GM18505 (cell line): ENCODE measurements around the gene ALK.
"Not testable (repeated sequence)": the region's sequence is repeated elsewhere in the genome, so short reads cannot be mapped to it uniquely, and the experiment has no call there.

Source experiments
- ATAC-seq: cut with Tn5 transposase; IDR thresholded peaks from one replicate; pipeline ENCODE4 v1.9.1; 2021; ENCODE audit not compliant: unreplicated experiment
- POLR2A ChIP-seq: IDR thresholded peaks from 4 replicates; pipeline ENCODE4 v1.6.1; 2011; ENCODE audit warnings: borderline replicate concordance; ENCODE audit not compliant: insufficient read depth, insufficient read length; ENCODE audit errors: extremely low read depth

ALK gene

DNA sequence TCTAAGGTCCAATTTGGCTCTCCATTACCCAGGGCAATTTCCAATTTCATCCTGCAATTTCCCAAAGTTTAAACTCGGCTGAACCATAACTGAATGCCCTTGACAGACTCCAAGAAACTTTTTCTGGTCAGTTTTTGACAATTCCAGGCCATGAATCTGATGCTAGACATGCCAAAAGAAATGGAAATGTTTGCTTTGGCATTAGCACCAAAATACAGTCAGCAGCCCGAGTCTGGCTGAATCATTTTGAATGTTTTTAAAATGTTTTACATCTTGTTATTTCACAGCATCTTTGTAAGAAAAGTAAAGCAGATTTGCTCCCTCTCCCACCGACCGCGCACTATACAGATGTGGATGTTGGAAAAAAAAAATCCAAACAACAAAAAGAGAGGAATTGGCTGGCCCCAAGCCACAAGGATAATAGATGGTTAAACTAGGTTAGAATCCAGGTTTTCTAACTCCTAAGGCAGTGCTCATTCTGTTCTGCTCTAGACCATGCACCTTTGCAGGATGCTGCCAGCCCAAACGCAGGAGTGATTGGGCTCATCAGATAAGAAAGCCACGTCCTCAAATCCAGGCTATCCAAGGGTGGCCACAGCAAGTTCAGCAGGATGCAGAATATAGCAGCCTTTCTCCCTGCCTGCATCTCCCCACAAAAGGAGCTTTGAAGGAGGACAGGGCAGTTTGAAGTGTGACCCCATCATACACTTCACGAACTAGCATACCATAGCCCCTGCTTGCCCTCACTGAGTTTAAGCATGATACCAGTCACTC, 167.5 kb downstream of the ALK start:
- no peak for TF ChIP-seq POLR2A
- ATAC-seq, result no peak

DNA sequence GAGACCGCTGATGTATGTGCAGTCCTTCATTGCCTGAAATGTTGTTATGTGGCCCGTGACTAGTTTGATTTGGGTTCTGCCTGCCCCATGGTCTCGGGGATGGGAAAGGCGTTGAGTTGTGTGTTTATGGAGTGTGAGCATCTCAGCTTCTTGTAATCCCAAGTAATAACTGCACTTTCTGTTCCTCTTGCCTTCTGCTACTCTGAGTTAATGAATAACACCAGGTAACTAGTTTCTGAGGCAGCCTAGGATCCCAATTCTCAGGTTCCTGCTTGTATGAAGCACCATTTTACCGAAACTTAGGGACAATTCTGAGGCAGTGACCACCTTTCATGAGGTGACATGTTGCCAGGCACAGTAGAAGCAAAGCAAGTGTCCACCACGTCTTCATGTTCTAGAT, 170.0 kb downstream of the ALK start:
- peak; percentile 54 for ATAC-seq
- no peak for TF ChIP-seq POLR2A

DNA sequence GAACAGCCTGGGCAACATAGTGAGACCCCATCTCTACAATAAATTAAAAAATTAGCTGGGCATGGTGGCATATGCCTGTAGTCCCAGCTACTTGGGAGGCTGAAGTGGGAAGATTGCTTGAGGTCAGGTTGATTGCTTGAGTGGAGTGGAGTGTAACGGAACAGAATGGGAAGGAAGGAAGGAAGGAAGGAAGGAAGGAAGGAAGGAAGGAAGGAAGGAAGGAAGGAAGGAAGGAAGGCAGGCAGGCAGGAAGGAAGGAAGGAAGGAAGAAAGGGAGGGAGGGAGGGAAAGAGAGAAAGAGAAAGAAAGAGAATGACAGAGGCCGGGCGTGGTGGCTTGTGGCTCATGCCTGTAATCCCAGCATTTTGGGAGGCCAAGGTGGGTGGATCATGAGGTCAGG, 170.9 kb downstream of the ALK start:
- ATAC-seq, result not testable (repeated sequence)

DNA sequence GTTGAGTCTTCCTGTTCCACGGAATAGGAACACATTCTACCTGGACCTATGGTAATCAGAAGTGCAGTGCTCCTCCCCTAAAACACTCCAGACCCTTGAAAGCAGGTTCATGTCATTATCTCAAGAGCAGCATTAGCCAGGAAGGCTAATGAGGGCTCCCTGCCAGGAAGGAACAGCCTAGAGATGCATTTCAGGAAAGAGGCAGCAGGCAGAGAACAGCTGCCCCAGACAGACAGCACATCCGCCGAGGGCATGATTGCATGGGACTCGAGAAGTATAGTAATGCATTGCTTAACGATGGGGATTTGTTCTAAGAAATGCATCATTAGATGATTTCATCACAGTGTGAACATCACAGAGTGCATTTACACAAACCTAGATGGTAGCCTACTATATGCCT, 171.5 kb downstream of the ALK start:
- no peak for ATAC-seq

DNA sequence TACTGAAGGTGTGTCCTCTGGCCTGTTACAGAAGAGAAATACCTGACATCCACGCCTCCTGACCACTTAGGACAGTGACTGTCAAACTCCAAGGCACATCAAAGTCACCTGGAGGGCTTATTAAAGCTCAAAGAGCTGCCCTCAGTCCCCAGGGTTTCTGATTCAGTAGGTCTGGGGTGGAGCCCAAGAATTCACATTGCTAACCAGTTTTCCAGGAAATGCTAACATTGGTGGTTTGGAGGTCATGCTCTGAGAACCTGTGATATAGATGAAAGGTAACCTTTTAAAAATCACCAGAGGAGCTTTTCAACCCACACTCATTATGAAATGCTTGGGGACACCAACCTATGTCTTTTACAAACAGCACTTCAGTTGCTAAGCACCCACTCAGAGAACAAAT, 172.3 kb downstream of the ALK start:
- no peak for ATAC-seq
- no peak for TF ChIP-seq POLR2A

More for the DNA sequence above, 171.5 kb downstream of the ALK start:
- no peak for TF ChIP-seq POLR2A

DNA sequence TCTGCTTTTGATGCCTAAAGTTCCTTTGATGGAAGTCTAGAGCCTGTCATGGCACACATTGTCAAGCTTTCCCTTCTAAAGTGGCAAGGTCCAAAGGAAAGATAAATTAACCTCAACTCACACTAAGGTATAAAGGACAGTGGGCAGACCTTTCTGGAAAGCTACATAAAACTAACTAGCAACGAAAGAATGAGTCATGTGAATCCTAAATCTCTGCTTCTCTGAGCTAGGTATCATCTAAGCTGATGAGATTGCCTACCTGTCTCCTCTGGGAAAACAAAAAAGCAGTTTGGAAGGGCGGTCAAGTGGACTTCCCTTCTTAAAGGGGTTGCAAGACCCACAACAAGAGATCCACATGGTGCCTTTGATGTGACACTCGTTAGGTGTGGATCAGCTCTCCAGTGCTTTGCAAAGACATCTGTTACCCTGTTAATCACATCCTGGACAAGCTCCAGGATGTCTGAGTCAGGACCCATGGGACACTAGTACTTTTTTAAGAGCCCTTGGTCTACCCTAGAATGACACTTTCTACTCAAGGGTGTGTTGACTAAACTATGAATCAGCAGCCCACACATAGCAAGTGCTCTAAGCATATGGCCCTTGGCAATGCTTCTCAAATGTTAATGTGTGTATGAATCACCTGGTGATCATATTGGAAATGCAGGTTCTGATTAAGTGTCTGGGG, 173.5 kb downstream of the ALK start:
- no peak for TF ChIP-seq POLR2A
- ATAC-seq, result no peak

DNA sequence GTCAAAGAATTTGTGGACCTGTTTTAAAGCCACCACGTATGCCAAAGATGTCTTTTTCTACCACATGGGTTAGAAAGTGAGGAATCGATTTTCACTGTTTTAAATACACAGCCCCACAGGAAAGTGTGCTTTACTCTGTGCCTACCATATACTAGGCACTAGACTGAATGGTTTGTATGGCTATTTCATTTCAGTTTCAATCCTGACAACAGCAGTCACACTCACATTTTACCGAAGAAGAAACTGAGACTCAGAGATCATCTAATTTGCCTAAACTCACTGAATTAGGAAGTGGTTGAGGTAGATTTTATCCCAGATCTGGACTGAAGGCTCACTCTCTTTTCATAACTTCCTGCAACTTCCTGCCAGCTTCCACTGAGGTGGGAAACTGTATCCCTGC, 176.4 kb downstream of the ALK start:
- TF ChIP-seq POLR2A, result no peak
- no peak for ATAC-seq

DNA sequence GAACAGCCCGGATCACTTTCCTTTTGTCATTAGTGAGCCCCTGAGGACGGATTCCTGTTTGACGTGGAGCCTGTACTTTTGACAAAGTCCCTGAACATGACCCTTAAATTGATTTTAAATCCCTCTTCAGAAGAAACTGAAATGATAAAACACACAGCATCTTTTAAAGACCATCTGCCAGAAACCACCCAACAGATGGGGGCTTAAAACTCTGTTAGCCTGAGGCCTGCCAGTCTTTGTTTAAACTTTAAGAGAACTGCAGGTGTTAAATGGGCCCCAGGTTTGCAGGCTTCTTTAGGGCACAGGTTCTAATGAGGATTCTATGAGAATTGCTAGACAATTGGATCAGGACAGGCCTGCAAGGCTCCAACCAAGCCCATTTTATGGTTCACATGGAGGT, 177.9 kb downstream of the ALK start:
- no peak for ATAC-seq

DNA sequence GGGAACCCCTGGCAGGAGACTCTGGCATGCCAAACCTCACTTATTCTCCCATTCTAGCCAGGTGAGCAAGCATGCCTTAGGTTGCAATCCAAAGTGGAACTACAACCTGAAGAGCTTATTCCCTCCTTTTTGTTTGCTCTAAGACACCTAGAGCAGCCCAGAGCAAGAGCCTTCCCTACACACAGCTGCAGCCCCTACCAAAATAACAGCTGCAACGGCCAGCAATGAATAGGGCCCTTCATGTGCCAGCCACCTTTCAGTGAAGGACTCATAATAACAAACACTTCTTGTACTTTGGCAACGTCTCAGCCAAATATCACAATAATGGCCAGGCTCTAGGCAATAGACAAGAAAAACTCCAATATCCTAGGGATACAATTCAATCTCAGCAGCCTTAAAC, 178.7 kb downstream of the ALK start:
- ATAC-seq, result no peak
- no peak for TF ChIP-seq POLR2A

More for the DNA sequence above, 177.9 kb downstream of the ALK start:
- TF ChIP-seq POLR2A, result no peak

DNA sequence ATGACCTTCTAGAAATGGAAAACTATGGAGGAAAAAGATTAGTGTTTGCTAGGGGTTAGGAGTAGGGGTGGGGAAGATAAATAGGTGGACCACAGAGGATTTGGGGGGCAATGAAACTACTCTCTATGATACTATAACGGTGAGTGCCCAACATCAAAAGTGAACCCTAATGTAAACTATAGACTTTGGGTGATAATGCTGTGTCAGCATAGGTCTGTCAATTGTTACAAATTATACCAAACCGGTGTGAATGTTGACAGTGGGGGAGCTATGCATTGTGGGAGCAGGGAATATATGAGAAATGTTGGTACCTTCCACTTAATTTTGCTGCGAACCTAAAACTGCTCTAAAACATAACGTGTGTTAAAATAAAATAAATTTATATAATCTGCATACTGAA, 180.3 kb downstream of the ALK start:
- TF ChIP-seq POLR2A, result no peak
- ATAC-seq, result no peak

DNA sequence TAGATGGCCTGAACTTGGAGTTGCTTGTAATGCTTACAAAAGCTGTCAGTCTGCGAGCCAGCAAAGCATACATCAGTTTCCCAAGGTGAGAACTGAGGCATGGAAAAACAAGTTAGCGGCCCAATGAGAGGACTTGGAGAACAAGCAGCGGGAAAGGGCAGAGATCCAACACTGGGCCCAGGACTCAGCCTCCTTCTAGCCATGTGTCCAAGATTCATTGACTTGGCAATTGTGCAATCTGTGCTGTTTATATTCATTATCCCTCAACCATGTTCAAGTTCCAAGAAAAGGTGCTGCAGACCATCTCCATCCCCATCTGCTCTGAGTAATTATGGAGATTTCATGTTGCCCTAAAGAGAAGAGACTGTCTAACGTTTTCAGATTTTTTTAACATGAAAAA, 187.4 kb downstream of the ALK start:
- ATAC-seq, result no peak
- TF ChIP-seq POLR2A, result no peak

DNA sequence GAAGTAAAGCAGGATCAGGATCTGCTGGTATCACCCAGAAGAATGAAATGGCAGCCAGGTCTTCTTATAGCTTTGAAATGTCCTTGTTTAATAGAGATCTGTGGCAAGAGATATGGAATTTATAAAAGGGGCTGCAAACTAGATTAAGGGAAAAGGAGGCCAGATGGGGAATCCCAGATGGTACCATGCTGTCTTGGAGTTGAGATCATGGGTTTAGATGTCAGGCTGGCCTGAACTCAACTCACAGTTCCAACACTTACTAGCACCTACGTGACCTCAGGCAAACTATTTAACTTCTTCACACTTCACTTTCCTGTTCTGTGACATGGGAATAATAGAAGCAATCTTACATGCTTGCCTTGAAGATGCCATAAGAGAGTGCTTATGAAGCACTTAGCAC, 188.2 kb downstream of the ALK start:
- no peak for ATAC-seq
- no peak for TF ChIP-seq POLR2A

DNA sequence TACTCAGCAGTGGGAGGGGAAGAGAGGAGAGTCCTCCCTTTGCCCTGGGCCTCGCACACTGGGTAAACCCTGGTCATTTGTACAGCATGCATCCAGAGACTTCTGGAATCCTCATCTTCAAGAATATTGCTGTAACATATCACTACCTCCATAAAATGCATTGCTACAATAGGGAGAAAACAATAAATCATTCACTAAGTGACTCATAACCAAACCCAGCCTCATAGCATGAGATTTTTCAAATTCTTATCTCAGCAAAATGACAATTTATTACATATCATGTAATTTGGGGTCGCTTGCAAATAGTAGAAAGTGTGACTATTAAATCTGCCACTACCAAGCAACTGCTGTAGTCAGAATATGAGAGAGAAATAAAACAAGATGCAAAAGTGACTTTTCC, 189.4 kb downstream of the ALK start:
- no peak for ATAC-seq
- no peak for TF ChIP-seq POLR2A

DNA sequence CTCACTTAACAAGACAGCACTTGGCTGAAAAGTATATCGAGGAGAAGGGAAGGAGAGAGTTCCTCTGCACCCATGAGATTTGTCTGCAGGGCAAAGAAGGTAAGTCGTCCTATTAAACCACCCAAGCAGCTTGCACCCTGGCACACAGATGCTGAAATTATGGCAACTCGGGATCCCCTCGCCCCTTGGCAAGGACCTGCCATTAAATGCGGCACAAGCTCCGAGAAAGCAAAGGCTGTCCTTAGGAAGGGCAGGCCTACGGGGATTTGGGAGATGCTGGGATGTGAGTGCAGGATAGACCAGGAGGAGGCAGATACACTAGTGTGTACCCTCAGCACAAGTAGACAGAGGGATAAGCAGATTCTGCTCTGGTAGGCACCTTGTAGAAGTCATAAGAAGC, 191.5 kb downstream of the ALK start:
- TF ChIP-seq POLR2A, result no peak
- ATAC-seq, result no peak
